Sigmoid colon (tissue), 7 donors: ENCODE measurements around the gene RTN4RL2. TPM values are rescaled to one million over a fixed set of nuclear protein-coding genes. Genes with fewer than 3 reads are reported as not detected.

Experiments
- DNase-seq: peaks from one replicate; pipeline ENCODE4 v3.0.0-alpha.2; 2019
- H3K27ac ChIP-seq, 4 donors: fragments of 200-600 bp; sonication (generic); one replicate each; pipeline ENCODE4 v1.5.1; 2016 to 2019; ENCODE audit warnings: mild to moderate bottlenecking in 1 of 4
- H3K27me3 ChIP-seq, 3 donors: fragments of 200-600 bp; sonication (generic); one replicate each; pipeline ENCODE4 v1.5.1; 2019; ENCODE audit warnings: mild to moderate bottlenecking in 1 of 3
- H3K36me3 ChIP-seq, 4 donors: fragments of 200-600 bp; sonication (generic); one replicate each; pipeline ENCODE4 v1.5.1; 2016 to 2019
- H3K4me1 ChIP-seq, 4 donors: fragments of 200-600 bp; sonication (generic); one replicate each; pipeline ENCODE4 v1.5.1; 2017 to 2019
- H3K4me3 ChIP-seq, 4 donors: fragments of 200-600 bp; sonication (generic); one replicate each; pipeline ENCODE4 v1.5.1; 2017 to 2019; ENCODE audit warnings: mild to moderate bottlenecking in 2 of 4, moderate library complexity in 1 of 4
- H3K9me3 ChIP-seq, 4 donors: fragments of 200-600 bp in 3 of 4; sonication (generic) in 3 of 4; one replicate each; pipeline versions ENCODE4 v1.5.1 to v1.6.1; 2013 to 2019
- EP300 ChIP-seq, 4 donors: sonication (generic); formaldehyde crosslinking; IDR thresholded peaks; one replicate each; pipeline ENCODE4 v1.6.1; 2017; ENCODE audit warnings: antibody characterized with exemption in 4 of 4
- POLR2A ChIP-seq, 2 donors: fragments of 450-650 bp; IDR thresholded peaks; one replicate each; pipeline ENCODE4 v1.6.1; 2016; ENCODE audit warnings: antibody characterized with exemption in 2 of 2, mild to moderate bottlenecking in 2 of 2, moderate library complexity in 2 of 2
- POLR2AphosphoS5 ChIP-seq, 4 donors: sonication (generic); formaldehyde crosslinking; IDR thresholded peaks; one replicate each; pipeline ENCODE4 v1.6.1; 2017; ENCODE audit warnings: antibody characterized with exemption in 4 of 4
- WGBS, 2 donors: extraction: QIAGEN DNeasy Blood & Tissue Kit; methylation state at CpG; one replicate each; pipeline ENCODE4 v1.1.7; 2013; 5-methylcytosine and 5-hydroxymethylcytosine counted together
- intact Hi-C: fragments of 100-400 bp; cut with DNase I; formaldehyde crosslinking; loops from one replicate; pipeline ENCODE4 v1.15.1; 2023
- polyA plus RNA-seq, 3 donors: library from polyadenylated mRNA; stranded (reverse); fragments of 200-250 nt; gene quantifications; one replicate each; pipeline ENCODE4 v1.2.3, GENCODE V29; 2013
- total RNA-seq, 4 donors: library from RNA; depleted of rRNA; stranded (reverse); fragments of >200 nt; gene quantifications; one replicate each; pipeline ENCODE4 v1.1.0, GENCODE V29; 2016
- TF ChIP-seq, protein P1 (sequence below), 4 experiments: fragments of 450-650 bp in 3 of 4; fragments of 200-600 bp in 1 of 4; IDR thresholded peaks; one replicate each; pipeline ENCODE4 v1.5.1; 2016 to 2019; ENCODE audit warnings: antibody characterized with exemption in 4 of 4, mild to moderate bottlenecking in 3 of 4, moderate library complexity in 2 of 4
- donor health status: healthy with polysubstance abuse.
- donor health status: Bipolar disorder and iron deficiency.
- donor health status: healthy.

Gene RTN4RL2
- total and polyA plus RNA-seq, 7 donors = 0.41 to 0.66 (median 0.61) TPM; not detected in 3

DNA sequence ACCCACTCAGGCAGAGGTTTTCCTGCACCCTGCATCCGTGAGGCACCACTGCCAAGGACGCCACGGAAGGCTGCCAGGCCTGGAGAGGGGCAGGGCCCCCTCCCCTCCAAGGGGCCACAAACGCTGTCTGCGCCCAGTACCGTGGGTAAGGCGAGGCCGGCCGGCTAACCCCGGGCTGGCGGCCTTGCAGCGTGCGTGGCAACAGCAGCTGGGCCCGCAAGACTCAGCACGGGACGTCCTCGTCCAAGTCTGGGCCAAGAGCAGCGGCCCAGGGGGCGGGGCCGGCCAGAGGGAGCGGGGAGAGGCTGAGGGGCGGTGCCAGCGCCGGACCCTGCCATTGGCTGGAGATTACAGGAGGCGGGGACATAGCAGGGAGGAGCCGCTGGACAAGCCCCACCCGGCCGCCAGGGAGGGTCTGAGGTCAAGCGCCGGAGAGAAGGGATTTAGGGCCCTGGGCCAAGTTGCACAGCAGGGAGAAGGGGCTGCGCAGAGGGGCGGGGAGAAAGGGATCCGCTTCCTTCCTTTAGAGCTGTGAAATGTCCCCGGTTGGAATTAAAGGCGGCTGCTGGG is 39.2 kb downstream of the RTN4RL2 start:
- peak; percentile 99 for DNase-seq
- Histone ChIP-seq H3K27ac (peak overlapping the region; percentile 77 to 80 (median 80)), H3K36me3 (peaks cover 0 to 40% (median 5%) of the 10 kb centered on the region in 4 donors), H3K4me3 (peak overlapping the region; percentile 9 to 43 (median 34)), H3K27me3 (no peaks in the 10 kb centered on the region), H3K4me1 (peaks cover 0 to 23% (median 19%) of the 10 kb centered on the region in 4 donors), H3K9me3 (no peaks in the 10 kb centered on the region)
- intact Hi-C loops = loop anchor here (5.0 kb wide), 1 partner anchor 42 kb away; no protein-coding TSS in a partner anchor
- WGBS, 2 donors = 8 to 29% methylated on average over 35 of the region's 35 CpGs
- peak in 1 of 4 donors; percentile 56 for TF ChIP-seq EP300 (IDR thresholded peaks at IDR 0.05)
- no peak for TF ChIP-seq POLR2A (IDR thresholded peaks at IDR 0.05)
- peak in 3 of 4 donors; percentile 63 to 73 (median 66) for TF ChIP-seq POLR2AphosphoS5 (IDR thresholded peaks at IDR 0.05)
- TF ChIP-seq, protein P1, sequence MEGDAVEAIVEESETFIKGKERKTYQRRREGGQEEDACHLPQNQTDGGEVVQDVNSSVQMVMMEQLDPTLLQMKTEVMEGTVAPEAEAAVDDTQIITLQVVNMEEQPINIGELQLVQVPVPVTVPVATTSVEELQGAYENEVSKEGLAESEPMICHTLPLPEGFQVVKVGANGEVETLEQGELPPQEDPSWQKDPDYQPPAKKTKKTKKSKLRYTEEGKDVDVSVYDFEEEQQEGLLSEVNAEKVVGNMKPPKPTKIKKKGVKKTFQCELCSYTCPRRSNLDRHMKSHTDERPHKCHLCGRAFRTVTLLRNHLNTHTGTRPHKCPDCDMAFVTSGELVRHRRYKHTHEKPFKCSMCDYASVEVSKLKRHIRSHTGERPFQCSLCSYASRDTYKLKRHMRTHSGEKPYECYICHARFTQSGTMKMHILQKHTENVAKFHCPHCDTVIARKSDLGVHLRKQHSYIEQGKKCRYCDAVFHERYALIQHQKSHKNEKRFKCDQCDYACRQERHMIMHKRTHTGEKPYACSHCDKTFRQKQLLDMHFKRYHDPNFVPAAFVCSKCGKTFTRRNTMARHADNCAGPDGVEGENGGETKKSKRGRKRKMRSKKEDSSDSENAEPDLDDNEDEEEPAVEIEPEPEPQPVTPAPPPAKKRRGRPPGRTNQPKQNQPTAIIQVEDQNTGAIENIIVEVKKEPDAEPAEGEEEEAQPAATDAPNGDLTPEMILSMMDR (IDR thresholded peaks at IDR 0.05) = no peak

DNA sequence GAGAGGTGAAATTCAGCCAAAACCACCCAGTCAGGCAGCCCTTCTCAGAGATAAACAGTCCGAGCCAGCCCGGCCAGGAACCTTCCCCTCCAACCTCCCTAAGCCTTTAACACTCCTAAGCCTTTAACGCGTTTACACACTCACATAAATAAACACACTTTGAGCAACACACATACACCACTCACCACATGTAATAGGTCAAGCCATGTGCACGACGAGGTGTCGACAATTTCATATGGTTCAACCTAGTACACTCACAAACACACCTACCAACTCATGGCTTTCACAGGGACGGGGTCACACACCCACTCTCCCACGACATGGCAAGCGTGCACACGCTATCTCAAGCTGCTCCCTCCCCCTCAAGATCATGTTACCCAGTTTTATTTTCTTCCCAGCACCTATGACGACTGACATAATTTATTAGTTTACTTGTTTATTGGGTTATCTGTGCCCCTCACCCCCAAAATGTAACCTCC is 39.7 kb downstream of the RTN4RL2 start:
- H3K36me3 ChIP-seq = peaks cover 0 to 42% (median 5%) of the 10 kb centered on the region in 4 donors
- H3K9me3 ChIP-seq = no peaks in the 10 kb centered on the region
- WGBS, 2 donors = 53 to 59% methylated on average over 12 of the region's 12 CpGs

DNA sequence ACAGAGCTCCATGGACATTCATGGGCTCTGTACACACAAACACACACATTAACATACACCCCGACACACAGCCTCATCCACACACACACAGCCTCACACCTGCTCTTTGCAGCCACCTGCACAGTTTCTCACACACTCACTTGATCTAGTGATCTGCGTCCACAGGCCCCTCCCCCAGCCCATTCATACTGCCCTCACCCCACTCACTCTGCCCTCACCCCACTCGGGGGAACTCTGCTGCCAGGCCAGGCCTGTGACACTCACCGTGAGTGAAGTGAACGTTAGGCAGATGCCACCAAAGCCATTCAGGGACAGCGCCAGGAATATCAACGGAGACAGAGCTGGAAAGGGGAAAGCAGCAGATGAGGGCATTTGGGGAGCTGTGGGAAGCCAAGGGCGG is 40.2 kb downstream of the RTN4RL2 start:
- intact Hi-C loops = loop anchor here (2.0 kb wide), 2 partner anchors 14 to 28 kb away; partner anchors contain the start of gene SLC43A1
- Histone ChIP-seq H3K27me3 (no peaks in the 10 kb centered on the region), H3K4me1 (peaks cover 0 to 23% (median 19%) of the 10 kb centered on the region in 4 donors), H3K36me3 (peaks cover 0 to 40% (median 4%) of the 10 kb centered on the region in 4 donors), H3K4me3 (no peak overlapping the region), H3K27ac (peak overlapping the region; percentile 77 to 80 (median 80)), H3K9me3 (no peaks in the 10 kb centered on the region)
- no peak for DNase-seq
- TF ChIP-seq POLR2AphosphoS5 (IDR thresholded peaks at IDR 0.05) = no peak
- no peak for TF ChIP-seq POLR2A (IDR thresholded peaks at IDR 0.05)
- TF ChIP-seq, protein P1 (IDR thresholded peaks at IDR 0.05) = no peak
- no peak for TF ChIP-seq EP300 (IDR thresholded peaks at IDR 0.05)
- 92% methylated on average over 8 of the region's 8 CpGs for WGBS, 2 donors

More for the DNA sequence above, 39.7 kb downstream of the RTN4RL2 start:
- peaks cover 0 to 23% (median 19%) of the 10 kb centered on the region in 4 donors for H3K4me1 ChIP-seq
- H3K27ac ChIP-seq = peak overlapping the region; percentile 77 to 80 (median 80)
- intact Hi-C loops = loop anchor here (2.0 to 5.0 kb wide), 3 partner anchors 15 to 43 kb away; partner anchors contain the start of gene SLC43A1
- TF ChIP-seq EP300 (IDR thresholded peaks at IDR 0.05) = no peak
- TF ChIP-seq, protein P1 (IDR thresholded peaks at IDR 0.05) = no peak
- no peak for TF ChIP-seq POLR2AphosphoS5 (IDR thresholded peaks at IDR 0.05)
- TF ChIP-seq POLR2A (IDR thresholded peaks at IDR 0.05) = no peak
- no peaks in the 10 kb centered on the region for H3K27me3 ChIP-seq
- DNase-seq = no peak
- peak overlapping the region; percentile 9 to 43 (median 34) for H3K4me3 ChIP-seq

DNA sequence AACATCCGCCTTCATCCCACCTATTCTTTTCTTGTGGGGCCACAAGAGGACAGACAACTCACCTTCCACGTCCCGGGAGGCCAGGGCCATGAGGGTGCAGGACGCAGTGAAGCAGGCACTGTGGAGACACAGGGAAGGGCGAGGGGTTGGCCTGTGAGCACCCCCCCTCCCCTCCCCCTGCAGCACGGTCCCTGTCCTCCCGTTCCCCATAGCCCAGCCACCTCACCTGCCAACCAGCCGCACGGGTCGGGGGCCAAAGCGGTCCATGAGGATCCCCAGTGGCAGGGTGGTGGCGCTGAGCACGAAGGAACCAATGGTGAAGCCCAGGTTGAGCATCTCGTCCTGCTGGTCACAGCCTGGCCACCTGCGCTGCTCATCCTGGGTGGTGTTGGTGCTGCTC is 40.6 kb downstream of the RTN4RL2 start:
- TF ChIP-seq EP300 (IDR thresholded peaks at IDR 0.05) = no peak
- no peak for TF ChIP-seq POLR2AphosphoS5 (IDR thresholded peaks at IDR 0.05)
- TF ChIP-seq, protein P1 (IDR thresholded peaks at IDR 0.05) = no peak
- TF ChIP-seq POLR2A (IDR thresholded peaks at IDR 0.05) = no peak
- 95 to 96% methylated on average over 15 of the region's 15 CpGs for WGBS, 2 donors
- no peaks in the 10 kb centered on the region for H3K9me3 ChIP-seq
- H3K27me3 ChIP-seq = no peaks in the 10 kb centered on the region
- peak overlapping the region; percentile 9 to 80 (median 78) for H3K27ac ChIP-seq
- no peak overlapping the region for H3K4me3 ChIP-seq
- peaks cover 0 to 23% (median 19%) of the 10 kb centered on the region in 4 donors for H3K4me1 ChIP-seq
- intact Hi-C loops = loop anchor here (2.0 kb wide), 2 partner anchors 14 to 28 kb away; partner anchors contain the start of gene SLC43A1
- DNase-seq = no peak
- H3K36me3 ChIP-seq = peaks cover 0 to 36% (median 2%) of the 10 kb centered on the region in 4 donors
